Spleen (tissue), 11 donors: ENCODE results near the gene EFCAB5. TPM values are rescaled to one million over a fixed set of nuclear protein-coding genes. Genes with fewer than 3 reads are reported as not detected.
"Not testable (repeated sequence)": the region's sequence is repeated elsewhere in the genome, so short reads cannot be mapped to it uniquely, and the experiment has no call there.

Experiments
- DNase-seq: peaks from one replicate; pipeline ENCODE4 v3.0.0-alpha.2; 2020
- H3K27ac ChIP-seq, 8 donors: fragments of 200-600 bp; sonication (generic) in 7 of 8; 1 replicate in 4 of 8; 2 replicates in 4 of 8; pipeline versions ENCODE4 v1.5.0 to v1.8.0; 2016 to 2021; ENCODE audit warnings: inconsistent platforms in 4 of 8, mild to moderate bottlenecking in 4 of 8, moderate library complexity in 1 of 8
- H3K27me3 ChIP-seq, 7 donors: fragments of 200-600 bp; sonication (generic) in 6 of 7; replicated peaks in 1 of 7; 1 replicate in 4 of 7; 2 replicates in 3 of 7; pipeline versions ENCODE4 v1.5.0 to v1.8.0; 2016 to 2021; ENCODE audit warnings: inconsistent platforms in 3 of 7, mild to moderate bottlenecking in 1 of 7
- H3K36me3 ChIP-seq, 6 donors: fragments of 200-600 bp; sonication (generic) in 5 of 6; 1 replicate in 4 of 6; 2 replicates in 2 of 6; pipeline versions ENCODE4 v1.5.0 to v1.8.0; 2016 to 2021; ENCODE audit warnings: inconsistent platforms in 2 of 6
- H3K4me1 ChIP-seq, 6 donors: fragments of 200-600 bp; sonication (generic) in 5 of 6; 1 replicate in 3 of 6; 2 replicates in 3 of 6; pipeline versions ENCODE4 v1.5.0 to v1.8.0; 2016 to 2021; ENCODE audit warnings: inconsistent platforms in 3 of 6
- H3K4me3 ChIP-seq, 8 donors: fragments of 200-600 bp; sonication (generic) in 7 of 8; 1 replicate in 4 of 8; 2 replicates in 4 of 8; pipeline versions ENCODE4 v1.5.0 to v1.8.0; 2016 to 2021; ENCODE audit warnings: inconsistent platforms in 4 of 8, mild to moderate bottlenecking in 4 of 8, moderate library complexity in 2 of 8
- H3K9me3 ChIP-seq, 8 donors: fragments of 200-600 bp; sonication (generic) in 7 of 8; 1 replicate in 4 of 8; 2 replicates in 4 of 8; pipeline versions ENCODE4 v1.5.0 to v1.8.0; 2016 to 2021; ENCODE audit warnings: inconsistent platforms in 4 of 8
- CTCF ChIP-seq, 11 experiments: fragments of 200-600 bp in 7 of 11; fragments of 450-650 bp in 4 of 11; sonication (generic) in 4 of 11; IDR thresholded peaks in 8 of 11; conservative IDR thresholded peaks in 3 of 11; 1 replicate in 7 of 11; 2 replicates in 4 of 11; pipeline versions ENCODE4 v1.4.0 to v1.8.0; 2016 to 2021; ENCODE audit warnings: antibody characterized with exemption in 11 of 11, inconsistent platforms in 4 of 11, mild to moderate bottlenecking in 1 of 11
- POLR2A ChIP-seq, 3 donors: fragments of 450-650 bp; IDR thresholded peaks; one replicate each; pipeline ENCODE4 v1.5.1; 2017; ENCODE audit warnings: antibody characterized with exemption in 3 of 3, mild to moderate bottlenecking in 1 of 3
- POLR2AphosphoS5 ChIP-seq, 3 donors: sonication (generic); formaldehyde crosslinking; IDR thresholded peaks; one replicate each; pipeline ENCODE4 v1.5.1; 2017; ENCODE audit warnings: antibody characterized with exemption in 3 of 3
- WGBS, 5 donors: extraction: QIAGEN DNeasy Blood & Tissue Kit in 3 of 5; methylation state at CpG; one replicate each; pipeline versions ENCODE4 v1.1.5 to v1.1.7; 2013 to 2018; 5-methylcytosine and 5-hydroxymethylcytosine counted together
- intact Hi-C: fragments of 100-400 bp; cut with DNase I; formaldehyde crosslinking; loops from one replicate; pipeline ENCODE4 v1.15.0; 2023; ENCODE audit warnings: low total_unique reads
- polyA plus RNA-seq, 3 donors: library from polyadenylated mRNA; stranded (reverse); fragments of 200-250 nt; gene quantifications; one replicate each; pipeline ENCODE4 v1.2.1, GENCODE V29; 2013
- total RNA-seq, 7 donors: library from RNA; depleted of rRNA in 3 of 7; stranded (reverse); fragments of >200 nt in 3 of 7; fragmentation: NEBNext Ultra II Directional in 4 of 7; extraction: Animal tissue kit (Norgen Biotek cat#: 25700) in 4 of 7; gene quantifications; one replicate each; pipeline versions ENCODE4 v1.1.0 to v1.2.1, GENCODE V29; 2016 to 2021
- donor health status: healthy with polysubstance abuse.
- donor health status: DM: no; HTN: no; CAD: no; lungs with moderate emphysema.
- donor health status: DM: no; HTN: no; CAD: no.
- donor health status: Bipolar disorder and iron deficiency.
- donor health status: healthy.
- donor health status: DM: no; HTN: no; CAD: no.
- donor health status: DM: yes; HTN: yes; CAD: no.

Gene EFCAB5
- total and polyA plus RNA-seq, 10 donors: 0.10 to 3.2 (median 0.89) TPM; not detected in 1

DNA sequence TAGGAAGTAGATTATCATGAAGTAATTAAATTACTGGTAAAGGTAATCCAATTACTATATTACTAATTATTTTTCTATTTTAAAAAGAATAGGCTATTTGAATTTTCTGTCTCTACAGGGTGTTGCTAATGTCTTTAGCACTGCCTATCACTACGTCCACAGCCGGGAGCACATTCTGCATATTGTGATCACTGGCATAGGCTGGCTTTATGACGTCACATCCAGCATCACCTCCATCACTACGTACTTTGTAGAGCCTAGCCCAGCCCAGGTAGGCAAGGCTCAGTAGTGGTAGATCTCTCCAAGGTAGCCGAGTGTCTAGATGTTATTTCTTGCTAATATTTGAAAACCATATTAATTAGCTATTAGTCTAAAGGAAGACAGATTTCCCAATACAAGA lies 141.3 kb downstream of the EFCAB5 start:
- no peak for TF ChIP-seq CTCF (IDR thresholded peaks at IDR 0.05 in 8 of 11, conservative IDR thresholded peaks at IDR 0.05 in 3 of 11)
- no peaks in the 10 kb centered on the region for H3K27me3 ChIP-seq
- no peaks in the 10 kb centered on the region for H3K9me3 ChIP-seq
- no peaks in the 10 kb centered on the region for H3K36me3 ChIP-seq
- no peak overlapping the region for H3K4me3 ChIP-seq
- no peak for DNase-seq
- intact Hi-C loops: no loop called here
- no peak overlapping the region for H3K27ac ChIP-seq
- WGBS, 5 donors: 88 to 95% (median 92%) methylated on average over 5 of the region's 5 CpGs
- no peaks in the 10 kb centered on the region for H3K4me1 ChIP-seq

DNA sequence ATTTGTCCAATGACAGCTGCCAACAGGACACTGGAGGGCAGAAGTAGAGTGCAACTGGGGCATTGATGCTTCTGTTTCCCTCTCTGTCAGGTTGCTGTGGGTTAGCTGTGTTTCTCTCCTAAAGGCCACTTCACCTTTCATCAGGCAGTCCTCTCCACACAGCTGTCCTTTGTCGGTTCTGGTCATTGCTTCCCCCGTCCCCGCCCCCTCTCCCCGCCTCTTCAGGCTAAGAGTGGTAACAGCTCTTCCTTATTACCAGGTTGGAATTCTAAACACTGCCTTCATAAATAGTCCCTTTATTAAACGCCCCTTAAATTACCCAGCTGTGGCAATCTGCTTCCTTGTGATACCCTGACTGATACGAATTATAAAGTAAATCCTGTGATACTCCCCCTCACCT lies 143.4 kb downstream of the EFCAB5 start:
- Histone ChIP-seq H3K27ac (no peak overlapping the region), H3K9me3 (no peaks in the 10 kb centered on the region)
- intact Hi-C loops: no loop called here

DNA sequence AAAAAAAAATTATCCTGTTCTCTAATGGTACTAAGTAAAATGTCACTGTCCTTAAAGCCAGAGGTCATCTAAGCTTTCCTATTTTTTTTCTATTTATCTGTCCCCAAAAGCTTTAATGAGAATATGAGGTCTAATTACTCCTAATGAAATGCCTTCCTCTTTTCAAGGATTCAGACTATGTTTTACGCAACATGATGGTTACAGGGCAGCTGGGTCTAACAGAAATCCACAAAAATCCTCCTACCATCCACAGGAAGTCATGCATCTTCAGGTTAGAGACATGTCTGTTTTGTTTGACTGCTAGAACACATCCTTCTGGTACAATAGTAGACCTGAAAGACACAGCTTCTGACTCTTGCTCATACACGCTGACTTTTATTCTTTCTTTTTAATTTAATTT lies 145.5 kb downstream of the EFCAB5 start:
- Histone ChIP-seq H3K9me3 (no peaks in the 10 kb centered on the region), H3K27ac (no peak overlapping the region), H3K4me1 (no peaks in the 10 kb centered on the region), H3K36me3 (no peaks in the 10 kb centered on the region), H3K4me3 (no peak overlapping the region), H3K27me3 (no peaks in the 10 kb centered on the region)
- no peak for DNase-seq
- WGBS, 5 donors: 62 to 86% (median 79%) methylated on average over 2 of the region's 2 CpGs
- intact Hi-C loops: no loop called here
- no peak for TF ChIP-seq POLR2AphosphoS5 (IDR thresholded peaks at IDR 0.05)
- no peak for TF ChIP-seq POLR2A (IDR thresholded peaks at IDR 0.05)
- no peak for TF ChIP-seq CTCF (IDR thresholded peaks at IDR 0.05 in 8 of 11, conservative IDR thresholded peaks at IDR 0.05 in 3 of 11)

More for the DNA sequence above, 143.4 kb downstream of the EFCAB5 start:
- Histone ChIP-seq H3K36me3 (no peaks in the 10 kb centered on the region), H3K4me1 (no peaks in the 10 kb centered on the region), H3K4me3 (no peak overlapping the region), H3K27me3 (no peaks in the 10 kb centered on the region)
- no peak for DNase-seq
- WGBS, 5 donors: 53 to 65% (median 58%) methylated on average over 6 of the region's 6 CpGs
- TF ChIP-seq POLR2A (IDR thresholded peaks at IDR 0.05): no peak
- TF ChIP-seq POLR2AphosphoS5 (IDR thresholded peaks at IDR 0.05): no peak
- no peak for TF ChIP-seq CTCF (IDR thresholded peaks at IDR 0.05 in 8 of 11, conservative IDR thresholded peaks at IDR 0.05 in 3 of 11)

GRCh38 chr17:30087431-30087830 lies 146.0 kb downstream of the EFCAB5 start:
- not testable (repeated sequence) for H3K36me3 ChIP-seq

GRCh38 chr17:30091121-30091670 lies 149.8 kb downstream of the EFCAB5 start:
- H3K4me1 ChIP-seq: peaks cover 0 to 8% (median 6%) of the 10 kb centered on the region in 6 donors
- H3K27me3 ChIP-seq: peaks cover 0 to 9% (median 0%) of the 10 kb centered on the region in 7 donors
- no peaks in the 10 kb centered on the region for H3K36me3 ChIP-seq
- intact Hi-C loops: loop anchor here (10.0 kb wide), 1 partner anchor 66 kb away; no protein-coding TSS in a partner anchor
- WGBS, 5 donors: 71 to 91% (median 80%) methylated on average over 4 of the region's 4 CpGs
- H3K4me3 ChIP-seq: no peak overlapping the region
- TF ChIP-seq POLR2AphosphoS5 (IDR thresholded peaks at IDR 0.05) (no peak), POLR2A (IDR thresholded peaks at IDR 0.05) (no peak), CTCF (IDR thresholded peaks at IDR 0.05 in 8 of 11, conservative IDR thresholded peaks at IDR 0.05 in 3 of 11) (no peak)
- DNase-seq: no peak
- no peak overlapping the region for H3K27ac ChIP-seq
- H3K9me3 ChIP-seq: no peaks in the 10 kb centered on the region

More at GRCh38 chr17:30087431-30087830, 146.0 kb downstream of the EFCAB5 start:
- 87 to 94% (median 91%) methylated on average over 3 of the region's 3 CpGs for WGBS, 5 donors
- DNase-seq, H3K9me3 ChIP-seq, H3K27ac ChIP-seq, H3K4me3 ChIP-seq, intact Hi-C loops, H3K27me3 ChIP-seq, H3K4me1 ChIP-seq: not testable (repeated sequence)
